Mesenchymal stem cell (in vitro differentiated cells and primary cell): ENCODE measurements around the gene SMG5.

Source experiments
- DNase-seq: peaks from one replicate; pipeline ENCODE4 v3.0.0-alpha.2; 2013
- H2AFZ ChIP-seq: one replicate; pipeline ENCODE4 v1.6.1; 2013; ENCODE audit warnings: low read depth, mild to moderate bottlenecking, control low read depth, inconsistent platforms, low read length, moderate library complexity
- H2AK5ac ChIP-seq: 2 replicates; pipeline ENCODE4 v1.6.1; 2013; ENCODE audit warnings: low read length, moderate library complexity, mild to moderate bottlenecking, inconsistent platforms; ENCODE audit not compliant: severe bottlenecking
- H2BK120ac ChIP-seq: one replicate; pipeline ENCODE4 v1.6.1; 2013; ENCODE audit warnings: low read depth, mild to moderate bottlenecking, inconsistent platforms, low read length, moderate library complexity
- H2BK12ac ChIP-seq, 2 experiments: one replicate each; pipeline ENCODE4 v1.6.1; 2013; ENCODE audit warnings: inconsistent platforms in 2 of 2, low read length in 2 of 2, mild to moderate bottlenecking in 2 of 2, moderate library complexity in 2 of 2, control low read depth in 1 of 2
- H2BK15ac ChIP-seq: one replicate; pipeline ENCODE4 v1.6.1; 2013; ENCODE audit warnings: mild to moderate bottlenecking, low read depth, inconsistent platforms; ENCODE audit not compliant: poor library complexity, severe bottlenecking
- H2BK5ac ChIP-seq: 2 replicates; pipeline ENCODE4 v1.6.1; 2013; ENCODE audit warnings: low read depth, mild to moderate bottlenecking, low read length, control low read depth, inconsistent platforms; ENCODE audit not compliant: poor library complexity, severe bottlenecking
- H3K14ac ChIP-seq, 2 experiments: one replicate each; pipeline ENCODE4 v1.6.1; 2013; ENCODE audit warnings: inconsistent platforms in 2 of 2, low read length in 2 of 2, control low read depth in 1 of 2, mild to moderate bottlenecking in 1 of 2, moderate library complexity in 1 of 2
- H3K18ac ChIP-seq, 2 experiments: one replicate each; pipeline ENCODE4 v1.6.1; 2013; ENCODE audit warnings: inconsistent platforms in 2 of 2, low read length in 2 of 2, control low read depth in 1 of 2, low read depth in 1 of 2, mild to moderate bottlenecking in 1 of 2
- H3K23ac ChIP-seq, 2 experiments: one replicate each; pipeline ENCODE4 v1.6.1; 2013; ENCODE audit warnings: inconsistent platforms in 2 of 2, low read length in 2 of 2, mild to moderate bottlenecking in 2 of 2, moderate library complexity in 2 of 2, control low read depth in 1 of 2
- H3K27ac ChIP-seq: 2 replicates; pipeline ENCODE4 v1.5.1; 2013; ENCODE audit warnings: mild to moderate bottlenecking, moderate library complexity, low read length, control low read depth, inconsistent platforms; ENCODE audit not compliant: poor library complexity, severe bottlenecking
- H3K27me3 ChIP-seq, 2 experiments: 2 replicates each; pipeline versions ENCODE4 v1.6.1 to v1.7.0; 2013; ENCODE audit warnings: low read length in 2 of 2, mild to moderate bottlenecking in 2 of 2, moderate library complexity in 2 of 2, control low read depth in 1 of 2, inconsistent platforms in 1 of 2; ENCODE audit not compliant: control insufficient read depth in 1 of 2, insufficient read depth in 1 of 2
- H3K36me3 ChIP-seq, 2 experiments: 2 replicates each; pipeline versions ENCODE4 v1.6.1 to v1.7.0; 2013; ENCODE audit warnings: low read length in 2 of 2, control low read depth in 1 of 2, inconsistent platforms in 1 of 2, low read depth in 1 of 2, mild to moderate bottlenecking in 1 of 2; ENCODE audit not compliant: insufficient read depth in 2 of 2, control insufficient read depth in 1 of 2
- H3K4ac ChIP-seq, 2 experiments: one replicate each; pipeline ENCODE4 v1.6.1; 2013; ENCODE audit warnings: inconsistent platforms in 2 of 2, low read length in 2 of 2, mild to moderate bottlenecking in 2 of 2, moderate library complexity in 2 of 2, control low read depth in 1 of 2, low read depth in 1 of 2
- H3K4me1 ChIP-seq: 2 replicates; pipeline ENCODE4 v1.6.1; 2013; ENCODE audit warnings: low read depth, low read length, control low read depth; ENCODE audit not compliant: control insufficient read depth, insufficient read depth
- H3K4me2 ChIP-seq: 2 replicates; pipeline ENCODE4 v1.6.1; 2013; ENCODE audit warnings: low read length, mild to moderate bottlenecking, inconsistent platforms; ENCODE audit not compliant: poor library complexity, severe bottlenecking
- H3K4me3 ChIP-seq, 2 experiments: 2 replicates each; pipeline versions ENCODE4 v1.5.1 to v1.7.0; 2013; ENCODE audit warnings: low read length in 2 of 2, mild to moderate bottlenecking in 2 of 2, control low read depth in 1 of 2, low read depth in 1 of 2; ENCODE audit not compliant: insufficient read depth in 1 of 2
- H3K79me1 ChIP-seq: replicated peaks from 2 replicates; pipeline ENCODE4 v1.6.1; 2013; ENCODE audit warnings: mild to moderate bottlenecking, control low read depth, low read length, inconsistent platforms; ENCODE audit not compliant: poor library complexity, severe bottlenecking
- H3K9ac ChIP-seq: 2 replicates; pipeline ENCODE4 v1.7.0; 2013; ENCODE audit warnings: mild to moderate bottlenecking, low read length, moderate library complexity
- H3K9me3 ChIP-seq: 2 replicates; pipeline ENCODE4 v1.7.0; 2013; ENCODE audit warnings: mild to moderate bottlenecking, low read length; ENCODE audit not compliant: control insufficient read depth
- H4K8ac ChIP-seq: one replicate; pipeline ENCODE4 v1.6.1; 2013; ENCODE audit warnings: inconsistent platforms, mild to moderate bottlenecking, low read length, moderate library complexity
- H4K91ac ChIP-seq: one replicate; pipeline ENCODE4 v1.6.1; 2013; ENCODE audit warnings: mild to moderate bottlenecking, low read length, inconsistent platforms
- WGBS: methylation state at CpG from one replicate; pipeline ENCODE4 v1.1.7; 2013; ENCODE audit warnings: mixed read lengths; 5-methylcytosine and 5-hydroxymethylcytosine counted together

The SMG5 gene

DNA sequence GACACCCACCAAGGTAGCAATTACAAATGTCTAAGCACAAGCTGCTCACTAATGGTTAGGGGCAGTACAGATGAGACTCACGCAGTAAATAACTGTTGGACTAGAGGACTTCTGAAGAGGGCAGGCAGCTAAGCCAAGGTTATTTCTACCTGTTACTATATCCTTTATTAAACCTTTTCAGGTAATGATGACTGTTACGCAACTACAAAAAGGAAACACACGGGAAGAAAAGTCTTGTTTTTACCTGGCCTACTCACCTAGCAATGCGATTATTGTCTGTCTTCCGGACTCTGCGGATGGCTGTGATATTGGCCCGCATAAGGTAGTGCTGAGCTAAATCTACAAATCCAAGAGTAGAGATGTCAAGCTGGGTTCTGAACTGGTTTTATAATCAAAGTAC, 34.3 kb upstream of the SMG5 start:
- Histone ChIP-seq H4K8ac (no peak overlapping the region), H3K9me3 (no peaks in the 10 kb centered on the region), H3K4me2 (no peak overlapping the region), H2BK12ac (no peak overlapping the region), H2BK120ac (no peak overlapping the region), H3K4me3 (no peak overlapping the region), H3K14ac (no peak overlapping the region), H3K27me3 (no peaks in the 10 kb centered on the region), H3K9ac (no peak overlapping the region), H3K4me1 (no peaks in the 10 kb centered on the region), H3K23ac (no peak overlapping the region), H2AK5ac (no peak overlapping the region), H3K36me3 (peaks cover 59 to 94% of the 10 kb centered on the region in 2 experiments), H2BK5ac (no peak overlapping the region), H4K91ac (no peak overlapping the region), H2AFZ (no peak overlapping the region), H2BK15ac (no peak overlapping the region), H3K4ac (no peak overlapping the region), H3K27ac (no peak overlapping the region), H3K18ac (no peak overlapping the region), H3K79me1 (peaks cover 19% of the 10 kb centered on the region)
- WGBS: 96% methylated on average over 6 of the region's 7 CpGs
- DNase-seq: no peak

DNA sequence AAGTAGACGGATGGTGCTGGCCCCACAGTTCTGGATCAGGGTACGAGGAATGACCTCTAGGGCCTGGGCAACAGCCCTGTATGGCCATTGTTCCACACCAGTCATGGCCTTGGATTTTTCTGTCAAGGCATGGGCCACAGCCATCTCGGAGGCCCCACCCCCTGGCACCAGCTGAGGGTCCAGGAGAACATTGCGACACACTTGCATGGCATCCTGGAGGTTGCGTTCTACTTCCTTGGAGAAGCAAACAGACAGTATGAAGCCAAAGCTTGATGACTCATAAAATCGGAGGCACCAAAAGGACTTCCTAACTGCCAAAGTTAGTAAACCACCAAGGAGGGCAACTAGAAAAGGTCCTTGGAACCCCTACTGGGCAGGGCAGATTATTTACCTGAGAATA, 28.3 kb upstream of the SMG5 start:
- Histone ChIP-seq H2BK5ac (no peak overlapping the region), H3K79me1 (peaks cover 14% of the 10 kb centered on the region), H3K14ac (no peak overlapping the region), H2BK120ac (no peak overlapping the region), H4K91ac (no peak overlapping the region), H2BK15ac (no peak overlapping the region), H3K36me3 (peaks cover 57 to 95% of the 10 kb centered on the region in 2 experiments), H3K9ac (peak overlapping the region; percentile 14), H3K27ac (no peak overlapping the region), H2AK5ac (no peak overlapping the region), H3K4me3 (no peak overlapping the region), H3K4me1 (peaks cover 2% of the 10 kb centered on the region), H3K18ac (no peak overlapping the region), H4K8ac (no peak overlapping the region), H3K4ac (no peak overlapping the region), H3K23ac (no peak overlapping the region), H3K9me3 (no peaks in the 10 kb centered on the region), H3K27me3 (no peaks in the 10 kb centered on the region), H2AFZ (no peak overlapping the region), H3K4me2 (no peak overlapping the region), H2BK12ac (no peak overlapping the region)
- DNase-seq: peak; percentile 16
- 93% methylated on average over 6 of the region's 6 CpGs for WGBS

DNA sequence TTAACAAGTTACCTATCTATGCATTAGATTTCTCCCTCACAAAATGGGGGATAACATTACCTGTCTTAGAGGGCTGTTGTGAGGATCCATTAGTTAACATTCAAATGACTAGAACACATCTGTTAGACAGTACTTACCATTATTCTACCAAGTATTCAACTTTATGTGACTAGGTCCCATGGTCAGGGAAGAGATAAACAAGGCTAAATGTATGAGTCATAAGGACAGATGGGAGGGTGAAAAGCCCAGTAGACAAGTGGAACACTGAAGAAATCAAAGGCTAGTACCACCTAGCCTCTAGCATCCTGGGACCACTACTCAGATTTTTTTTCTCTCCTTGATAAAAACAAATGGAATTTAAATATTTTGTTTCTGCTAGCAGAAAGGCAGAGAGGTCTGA, 25.5 kb upstream of the SMG5 start:
- Histone ChIP-seq H3K4me1 (peaks cover 2% of the 10 kb centered on the region), H3K27ac (no peak overlapping the region), H3K36me3 (peaks cover 52 to 85% of the 10 kb centered on the region in 2 experiments), H3K9me3 (no peaks in the 10 kb centered on the region), H3K9ac (no peak overlapping the region), H4K8ac (no peak overlapping the region), H4K91ac (no peak overlapping the region), H3K4me2 (no peak overlapping the region), H2BK15ac (no peak overlapping the region), H2BK5ac (no peak overlapping the region), H2BK120ac (no peak overlapping the region), H2AK5ac (no peak overlapping the region), H2AFZ (no peak overlapping the region), H3K27me3 (no peaks in the 10 kb centered on the region), H3K18ac (no peak overlapping the region), H3K79me1 (peaks cover 12% of the 10 kb centered on the region), H3K23ac (no peak overlapping the region), H2BK12ac (no peak overlapping the region), H3K14ac (no peak overlapping the region), H3K4ac (no peak overlapping the region), H3K4me3 (no peak overlapping the region)
- peak; percentile 69 for DNase-seq

DNA sequence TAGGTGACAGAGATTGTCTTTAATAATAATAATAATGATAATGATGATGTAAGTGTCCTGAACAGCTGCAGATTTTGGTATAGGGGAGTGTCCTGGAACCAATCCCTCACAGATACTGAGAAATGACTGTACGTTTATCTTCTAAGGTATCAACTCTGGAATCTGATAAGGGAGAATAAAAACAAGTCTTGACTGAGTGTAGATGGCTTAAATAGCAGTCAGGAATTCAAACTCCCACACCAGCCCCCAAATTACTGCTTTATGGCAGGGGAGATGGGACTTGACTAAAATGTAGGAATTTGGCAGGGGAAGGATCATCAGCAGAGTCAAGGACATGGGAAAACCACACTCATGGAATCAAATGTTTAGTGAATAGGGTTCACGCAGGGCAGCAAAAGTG, 22.6 kb upstream of the SMG5 start:
- no peak overlapping the region for H2BK5ac ChIP-seq
- H3K4me3 ChIP-seq: no peak overlapping the region
- H2AK5ac ChIP-seq: no peak overlapping the region
- no peak overlapping the region for H3K14ac ChIP-seq
- H3K4me1 ChIP-seq: no peaks in the 10 kb centered on the region
- no peak overlapping the region for H2BK15ac ChIP-seq
- no peak overlapping the region for H3K27ac ChIP-seq
- no peak overlapping the region for H3K9ac ChIP-seq
- no peak overlapping the region for H2BK12ac ChIP-seq
- H3K27me3 ChIP-seq: no peaks in the 10 kb centered on the region
- no peak for DNase-seq
- H3K9me3 ChIP-seq: no peaks in the 10 kb centered on the region
- H3K18ac ChIP-seq: no peak overlapping the region
- H3K4ac ChIP-seq: no peak overlapping the region
- H2AFZ ChIP-seq: no peak overlapping the region
- peaks cover 4% of the 10 kb centered on the region for H3K79me1 ChIP-seq
- 100% methylated on average over 2 of the region's 2 CpGs for WGBS
- H3K36me3 ChIP-seq: peaks cover 36 to 62% of the 10 kb centered on the region in 2 experiments
- H4K8ac ChIP-seq: no peak overlapping the region
- H4K91ac ChIP-seq: no peak overlapping the region
- no peak overlapping the region for H3K23ac ChIP-seq
- no peak overlapping the region for H2BK120ac ChIP-seq
- H3K4me2 ChIP-seq: no peak overlapping the region
